Activated T-helper 1 cell treated with Interleukin-2 at 50 U/mL for 16 hours (primary cell): ENCODE results near the gene XIRP2.

Source experiments
- DNase-seq: peaks from one replicate; pipeline ENCODE4 v3.0.0-alpha.2; 2020; ENCODE audit warnings: low read depth

The XIRP2 gene, protein sequence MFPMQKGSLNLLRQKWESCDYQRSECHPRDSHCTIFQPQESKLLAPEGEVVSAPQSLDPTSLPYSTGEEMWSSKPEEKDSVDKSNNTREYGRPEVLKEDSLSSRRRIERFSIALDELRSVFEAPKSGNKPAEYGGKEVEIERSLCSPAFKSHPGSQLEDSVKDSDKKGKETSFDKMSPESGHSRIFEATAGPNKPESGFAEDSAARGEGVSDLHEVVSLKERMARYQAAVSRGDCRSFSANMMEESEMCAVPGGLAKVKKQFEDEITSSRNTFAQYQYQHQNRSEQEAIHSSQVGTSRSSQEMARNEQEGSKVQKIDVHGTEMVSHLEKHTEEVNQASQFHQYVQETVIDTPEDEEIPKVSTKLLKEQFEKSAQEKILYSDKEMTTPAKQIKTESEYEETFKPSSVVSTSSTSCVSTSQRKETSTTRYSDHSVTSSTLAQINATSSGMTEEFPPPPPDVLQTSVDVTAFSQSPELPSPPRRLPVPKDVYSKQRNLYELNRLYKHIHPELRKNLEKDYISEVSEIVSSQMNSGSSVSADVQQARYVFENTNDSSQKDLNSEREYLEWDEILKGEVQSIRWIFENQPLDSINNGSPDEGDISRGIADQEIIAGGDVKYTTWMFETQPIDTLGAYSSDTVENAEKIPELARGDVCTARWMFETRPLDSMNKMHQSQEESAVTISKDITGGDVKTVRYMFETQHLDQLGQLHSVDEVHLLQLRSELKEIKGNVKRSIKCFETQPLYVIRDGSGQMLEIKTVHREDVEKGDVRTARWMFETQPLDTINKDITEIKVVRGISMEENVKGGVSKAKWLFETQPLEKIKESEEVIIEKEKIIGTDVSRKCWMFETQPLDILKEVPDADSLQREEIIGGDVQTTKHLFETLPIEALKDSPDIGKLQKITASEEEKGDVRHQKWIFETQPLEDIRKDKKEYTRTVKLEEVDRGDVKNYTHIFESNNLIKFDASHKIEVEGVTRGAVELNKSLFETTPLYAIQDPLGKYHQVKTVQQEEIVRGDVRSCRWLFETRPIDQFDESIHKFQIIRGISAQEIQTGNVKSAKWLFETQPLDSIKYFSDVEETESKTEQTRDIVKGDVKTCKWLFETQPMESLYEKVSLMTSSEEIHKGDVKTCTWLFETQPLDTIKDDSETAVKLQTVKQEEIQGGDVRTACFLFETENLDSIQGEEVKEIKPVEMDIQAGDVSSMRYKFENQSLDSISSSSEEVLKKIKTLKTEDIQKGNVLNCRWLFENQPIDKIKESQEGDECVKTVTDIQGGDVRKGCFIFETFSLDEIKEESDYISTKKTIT (N-terminal part only)

DNA sequence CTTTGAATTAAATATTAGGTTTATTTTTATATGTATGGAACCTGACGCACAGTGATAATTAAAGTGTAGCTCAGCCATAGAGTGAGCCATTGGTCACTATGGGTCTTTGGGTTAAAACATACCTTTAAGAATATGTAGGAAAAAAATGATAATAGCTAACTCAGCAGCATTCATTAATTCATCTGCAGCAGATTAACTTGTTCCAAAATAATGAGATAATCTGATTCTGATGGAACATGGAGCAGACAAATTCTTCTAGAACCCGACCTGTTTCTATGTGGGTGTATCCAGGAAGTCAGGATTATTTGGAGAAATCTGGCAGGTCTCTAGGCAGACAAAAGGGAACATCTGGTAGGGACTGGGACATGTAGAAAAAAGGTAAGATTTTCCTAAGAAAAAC is at the start of gene XIRP2:
TSS of gene XIRP2 (plus strand) at position 301 of the 400 bp plus-strand sequence. CDS start 15,003 bp downstream, outside the sequence.
- no peak for DNase-seq

DNA sequence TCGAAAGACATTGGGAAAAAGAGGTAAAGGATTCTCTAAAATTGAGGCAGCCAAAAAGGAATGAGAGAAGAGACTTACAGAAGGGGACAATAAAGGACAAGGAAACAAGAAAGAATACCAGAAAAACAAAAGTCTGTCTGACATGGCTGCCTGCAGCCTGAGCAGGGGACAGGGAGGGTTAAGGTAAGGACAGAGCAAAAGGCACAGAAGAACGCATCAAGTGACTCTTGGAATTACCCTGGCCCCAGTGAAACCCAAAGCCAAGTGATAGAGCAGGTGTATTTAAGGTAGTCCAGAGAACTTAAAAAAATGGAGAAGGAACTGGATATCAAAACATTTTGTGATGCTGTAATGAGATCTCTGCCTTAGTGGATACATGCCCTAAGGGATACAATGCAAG is 47.1 kb upstream of the XIRP2 start:
- no peak for DNase-seq

DNA sequence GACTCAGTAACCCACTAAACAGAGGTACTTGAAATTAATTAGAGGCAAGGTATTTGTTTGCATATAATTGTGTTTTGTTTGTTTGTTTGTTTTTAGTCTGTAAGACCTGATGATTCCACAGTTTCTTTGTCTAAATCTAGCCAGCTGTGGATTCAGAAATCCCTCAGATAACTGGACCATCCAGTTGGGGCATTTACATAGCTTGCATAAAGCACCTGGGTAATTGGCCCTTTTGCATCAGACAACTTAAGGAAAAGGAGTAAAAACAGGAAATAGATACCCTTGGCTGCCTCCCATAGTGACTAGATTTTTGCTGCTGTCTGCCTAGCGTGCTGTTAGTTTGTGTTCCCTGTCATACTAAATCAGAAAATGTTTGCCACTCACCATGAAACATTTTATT is 46.6 kb upstream of the XIRP2 start:
- DNase-seq = no peak

DNA sequence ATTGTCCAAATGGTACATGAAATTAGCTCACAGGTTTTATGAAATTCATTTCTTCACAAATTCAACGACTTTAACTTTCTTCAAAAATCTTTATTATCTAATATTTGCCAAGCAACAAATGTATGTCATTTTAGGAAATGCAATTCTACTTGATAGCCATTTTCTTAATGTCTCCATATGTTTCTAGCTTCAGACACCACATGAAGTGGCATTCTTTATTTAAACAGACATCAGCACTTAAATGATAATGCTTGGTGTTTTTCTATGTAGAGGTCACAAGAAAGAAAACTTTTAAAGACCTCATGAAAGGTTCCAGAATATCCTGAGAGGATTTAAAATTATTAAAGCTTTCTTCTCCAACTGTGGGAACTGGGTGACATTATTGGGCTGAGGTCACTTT is 44.2 kb upstream of the XIRP2 start:
- no peak for DNase-seq

DNA sequence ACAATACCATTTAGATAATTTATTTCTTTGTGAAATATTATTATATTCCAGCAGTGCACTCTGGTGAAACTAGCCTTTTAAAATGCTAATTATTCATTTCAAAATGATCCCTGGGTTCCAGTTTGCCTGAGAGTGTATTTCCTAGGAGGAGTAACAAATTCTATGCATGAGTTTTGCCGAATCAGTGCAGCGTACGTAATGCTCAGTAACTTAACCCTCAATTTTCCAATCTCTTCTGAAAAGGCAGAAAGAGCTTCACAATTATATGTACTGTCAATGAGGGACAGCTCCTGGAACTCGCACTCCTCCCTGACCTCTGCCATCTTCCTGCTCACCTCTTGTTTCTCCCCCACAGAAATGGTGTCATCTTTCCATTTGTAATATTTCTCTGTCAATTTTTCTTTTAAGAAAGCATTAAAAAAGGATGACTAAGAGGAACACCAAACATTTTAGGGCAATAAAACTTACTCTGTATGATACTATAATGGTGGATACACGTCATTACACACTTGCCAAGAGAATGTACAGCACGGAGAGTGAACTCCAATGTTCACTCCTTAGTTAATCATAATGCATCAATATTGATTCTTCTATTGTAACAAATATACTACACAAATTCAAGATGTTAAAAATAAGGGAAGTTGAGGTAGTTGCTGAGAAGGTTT is 25.7 kb upstream of the XIRP2 start:
- no peak for DNase-seq

DNA sequence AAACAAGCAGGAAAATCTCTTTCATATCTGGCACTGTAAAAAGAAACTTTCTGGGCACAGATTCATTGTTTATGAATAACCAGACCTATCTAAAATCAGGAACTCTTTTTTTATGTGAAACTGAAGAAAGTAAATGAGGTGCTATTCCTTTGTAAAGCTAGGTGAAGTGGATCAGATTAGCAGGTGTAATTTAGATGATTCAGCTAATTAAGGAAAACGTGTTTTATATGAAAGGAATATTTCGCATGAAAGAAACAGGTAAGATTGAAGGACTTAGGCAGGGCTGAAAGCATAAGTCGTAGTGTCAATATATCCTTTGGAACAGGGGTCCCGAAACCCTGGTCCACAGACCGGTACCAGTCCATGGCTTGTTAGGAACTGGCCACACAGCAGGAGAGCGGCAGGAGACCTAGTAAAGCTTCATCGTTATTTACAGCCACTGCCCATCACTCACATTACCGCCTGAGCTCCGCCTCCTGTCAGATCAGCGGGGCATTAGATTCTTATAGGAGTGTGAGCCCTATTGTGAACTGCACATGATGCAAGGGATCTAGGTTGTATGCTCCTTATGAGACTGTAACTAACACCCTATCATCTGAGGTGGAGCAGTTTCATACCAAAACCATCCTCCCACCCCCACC is 20.3 kb upstream of the XIRP2 start:
- DNase-seq = no peak

DNA sequence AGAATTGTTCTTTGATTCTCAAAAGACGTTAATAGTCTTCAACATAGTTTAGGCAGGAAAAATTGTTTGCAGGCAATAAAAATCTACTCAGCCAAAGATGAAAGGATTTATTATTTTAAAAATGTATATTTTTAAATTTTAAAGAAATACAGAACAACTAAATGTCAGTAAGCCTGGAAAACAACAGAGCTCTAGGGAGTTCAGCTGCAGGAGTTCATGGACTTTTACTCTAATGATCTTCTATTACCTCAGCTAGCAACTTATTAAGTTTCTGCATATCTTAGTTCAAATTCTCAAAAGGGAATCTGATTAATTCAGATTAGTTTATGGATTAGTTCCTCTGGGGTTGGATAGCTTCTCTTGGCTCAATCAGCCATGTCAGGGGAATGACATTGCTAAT is 17.9 kb upstream of the XIRP2 start:
- DNase-seq = no peak

DNA sequence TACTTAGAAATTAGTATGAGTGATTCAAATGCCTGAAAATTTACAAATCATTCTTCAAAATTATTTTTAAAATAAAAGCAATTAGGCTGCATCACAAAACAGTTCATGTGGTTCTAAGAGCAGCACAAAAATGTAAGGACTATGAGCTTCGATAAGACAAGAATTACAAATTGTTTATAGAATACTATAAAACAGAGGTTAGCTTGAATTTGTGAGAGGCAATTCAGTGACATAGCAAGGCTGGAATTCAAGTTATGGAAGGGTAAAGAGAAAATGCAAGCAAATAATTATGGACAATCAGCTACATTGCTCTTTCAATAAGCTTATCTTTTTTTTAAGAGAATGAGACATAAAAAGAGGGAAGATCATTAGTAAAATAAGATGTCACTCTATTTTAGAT is 7.1 kb upstream of the XIRP2 start:
- no peak for DNase-seq

DNA sequence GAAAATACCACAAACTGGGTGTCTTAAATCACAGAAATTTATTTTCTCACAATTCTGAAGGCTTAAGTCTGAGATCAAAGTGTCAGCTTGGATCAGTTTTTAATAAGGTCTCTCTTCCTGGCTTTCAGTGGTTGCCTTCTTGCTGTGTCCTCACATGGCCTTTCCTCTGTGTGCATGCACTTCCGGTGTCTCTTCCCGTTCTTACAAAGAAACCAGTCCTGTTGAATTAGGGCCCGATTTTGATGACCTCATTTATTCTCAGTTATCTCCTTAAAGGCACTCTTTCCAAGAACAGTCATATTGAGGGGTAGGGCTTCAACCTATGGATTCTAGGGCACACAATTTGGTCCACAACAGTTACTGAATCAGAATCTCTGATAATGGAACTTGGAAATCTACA is 5.4 kb upstream of the XIRP2 start:
- DNase-seq = no peak

DNA sequence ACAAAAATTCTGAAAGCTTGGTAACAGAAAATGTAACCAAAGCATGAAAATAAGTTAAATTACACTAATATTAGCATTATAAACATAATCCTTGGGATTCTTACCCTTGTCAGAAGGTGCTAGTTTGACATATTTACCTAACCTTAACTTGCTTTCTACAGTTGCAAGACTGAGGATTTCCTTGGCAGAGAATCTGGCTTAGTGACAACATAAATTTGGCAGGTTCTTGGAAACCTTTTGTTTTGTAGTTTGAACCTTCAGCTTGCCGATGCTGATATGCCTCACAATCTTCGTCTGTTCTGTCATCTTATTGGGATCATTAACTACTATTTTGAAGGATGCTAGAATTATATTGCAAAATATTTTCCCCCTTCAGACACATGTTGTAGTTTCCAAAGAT is 3.4 kb downstream of the XIRP2 start:
- DNase-seq = no peak

DNA sequence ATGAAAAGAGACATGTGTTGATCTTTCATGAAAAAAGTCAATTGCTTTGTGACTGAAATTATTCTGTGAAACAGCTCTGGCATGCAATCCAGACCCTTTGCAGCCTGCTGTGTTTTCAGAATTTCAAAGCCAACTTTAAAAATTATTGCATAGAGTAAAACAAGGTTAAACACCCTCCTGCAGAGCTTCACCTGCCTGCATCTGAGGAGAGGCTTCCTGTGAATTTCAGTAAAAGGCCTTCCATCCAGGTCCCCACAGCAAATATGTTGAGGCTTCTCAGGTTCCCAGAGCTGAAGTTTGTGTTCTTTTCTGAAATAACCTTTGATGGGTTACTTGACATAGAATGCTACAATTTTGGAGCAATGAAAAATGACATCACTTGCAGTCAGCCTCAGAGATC is 4.1 kb downstream of the XIRP2 start:
- DNase-seq = no peak

DNA sequence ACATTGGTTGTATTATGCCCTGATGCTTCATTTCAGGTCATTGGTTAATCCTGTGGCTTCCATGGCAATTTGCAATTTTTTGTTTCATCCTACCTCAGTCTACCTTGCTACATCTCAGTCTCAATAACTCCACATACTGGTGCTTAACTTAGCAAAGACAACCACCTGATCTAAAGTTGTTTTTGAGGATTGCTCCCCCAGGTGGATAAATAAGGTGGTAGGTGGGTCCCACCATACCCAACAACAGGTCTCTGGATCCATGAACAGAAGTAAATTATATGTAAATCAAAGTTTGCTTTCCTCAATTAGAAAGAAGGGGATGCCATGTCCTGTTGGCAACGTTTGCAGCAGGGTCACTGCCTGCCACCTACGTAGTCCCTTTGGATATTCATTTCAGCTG is 7.0 kb downstream of the XIRP2 start:
- no peak for DNase-seq

DNA sequence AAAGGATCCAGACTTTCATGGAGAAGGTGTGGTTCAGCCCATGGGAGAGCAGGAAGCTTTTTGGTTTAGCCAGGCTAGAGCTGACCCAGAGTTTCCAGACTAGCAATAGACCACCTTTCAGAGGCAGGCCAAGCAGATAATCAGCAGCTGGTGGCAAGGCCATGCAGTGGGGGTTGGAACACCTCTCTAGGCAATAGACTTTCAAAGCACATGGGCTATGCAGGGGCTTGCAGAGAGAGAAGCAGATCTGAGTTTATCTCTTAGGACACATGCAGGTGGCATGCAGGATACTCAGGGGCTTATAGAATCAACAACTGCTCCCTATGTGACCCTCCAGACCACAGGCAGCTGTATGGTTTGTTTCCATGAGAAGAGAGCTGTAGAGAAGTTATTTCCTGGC is 9.4 kb downstream of the XIRP2 start:
- no peak for DNase-seq

DNA sequence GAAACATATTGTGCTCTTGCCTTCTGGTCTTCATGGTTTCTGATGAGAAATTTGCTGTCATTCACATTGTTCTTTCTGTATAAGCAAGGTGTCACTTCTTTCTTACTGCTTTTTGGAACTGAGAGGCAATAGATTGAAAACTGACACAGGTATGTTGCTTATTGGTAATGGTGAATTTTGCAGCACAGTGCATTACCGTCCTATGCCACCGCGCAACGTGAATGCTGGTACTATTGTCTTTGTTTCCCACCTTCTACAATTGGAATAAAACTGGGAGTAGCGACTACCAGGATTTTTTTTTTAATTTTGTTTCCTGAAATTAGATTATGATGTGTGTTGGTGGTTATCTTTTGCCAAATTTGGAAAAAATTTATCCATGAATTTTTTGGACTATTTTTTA is 11.4 kb downstream of the XIRP2 start:
- DNase-seq = no peak

DNA sequence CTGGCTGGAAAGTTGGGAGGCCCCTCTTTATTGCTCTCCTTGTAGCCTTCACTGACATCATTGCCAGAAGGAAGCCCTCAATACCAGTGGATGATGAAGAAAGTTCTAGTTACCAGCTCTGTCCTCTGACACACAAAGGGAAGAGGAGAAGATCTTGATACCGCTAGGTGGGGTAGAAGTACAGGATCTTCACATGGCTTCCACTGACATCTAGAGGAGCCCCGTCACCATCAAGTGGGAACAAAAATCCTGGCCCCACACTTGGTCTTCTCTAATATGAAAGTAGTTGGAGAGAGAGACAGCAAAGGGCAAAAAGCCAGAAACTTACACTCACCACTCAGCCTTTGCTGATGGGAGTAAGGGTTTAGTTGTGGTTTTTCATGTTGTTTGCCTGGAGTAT is 12.4 kb downstream of the XIRP2 start:
- DNase-seq = no peak

DNA sequence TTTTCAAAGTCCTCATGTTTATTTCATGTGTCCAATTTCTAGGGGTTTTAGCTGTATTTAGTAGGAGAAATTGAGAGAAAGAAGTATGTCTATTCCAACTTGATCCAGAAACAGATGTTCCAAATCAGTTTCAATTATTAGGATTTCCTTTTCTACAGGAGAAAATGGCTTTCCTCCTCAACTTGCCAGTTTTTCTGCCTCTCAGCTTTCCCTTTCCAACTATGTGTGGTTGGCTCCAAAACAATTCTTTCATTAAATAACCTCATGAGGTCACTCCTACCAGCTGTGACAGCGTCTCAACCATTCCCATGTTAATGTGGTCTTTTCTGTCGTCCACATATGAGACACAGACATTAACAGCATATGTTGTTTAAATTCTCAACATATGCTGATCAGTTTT is 13.1 kb downstream of the XIRP2 start:
- DNase-seq = no peak

DNA sequence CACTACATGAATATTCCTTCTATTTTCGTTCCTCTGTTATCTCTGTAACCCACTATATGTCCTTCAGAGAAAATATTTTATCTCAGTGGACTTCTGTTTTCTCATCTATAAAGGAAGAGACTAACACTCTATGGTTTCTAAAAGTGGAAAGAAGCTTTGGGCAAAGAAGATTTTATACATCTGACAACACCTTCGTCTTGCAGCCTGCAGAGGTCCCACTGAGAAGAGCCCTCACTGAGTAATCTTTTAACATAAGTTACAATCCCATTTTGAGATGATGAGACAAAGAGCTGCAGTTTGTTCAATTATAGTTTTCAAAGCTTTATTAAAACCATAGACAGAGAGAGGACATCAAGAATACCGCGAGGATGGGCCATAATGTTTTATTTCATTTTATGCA is 28.7 kb downstream of the XIRP2 start:
- no peak for DNase-seq

DNA sequence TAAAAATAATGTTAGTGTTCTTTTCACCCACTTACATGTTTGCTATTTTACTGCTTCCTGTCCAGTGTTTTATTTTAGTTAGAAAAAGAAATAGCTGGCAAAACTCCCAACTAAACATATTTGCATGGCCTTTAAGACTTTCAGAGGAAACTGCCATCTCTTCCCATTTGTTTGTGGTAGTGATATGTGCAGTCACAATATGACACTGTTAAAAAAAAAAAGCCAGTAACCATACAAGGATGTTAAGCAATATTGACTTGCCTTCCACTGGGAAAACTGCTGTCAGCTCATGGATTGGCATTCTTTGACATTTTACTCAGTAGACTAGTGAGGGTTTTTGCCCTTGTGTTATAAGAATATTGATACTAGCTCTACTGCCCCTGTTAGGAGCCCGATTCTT is 29.1 kb downstream of the XIRP2 start:
- no peak for DNase-seq

DNA sequence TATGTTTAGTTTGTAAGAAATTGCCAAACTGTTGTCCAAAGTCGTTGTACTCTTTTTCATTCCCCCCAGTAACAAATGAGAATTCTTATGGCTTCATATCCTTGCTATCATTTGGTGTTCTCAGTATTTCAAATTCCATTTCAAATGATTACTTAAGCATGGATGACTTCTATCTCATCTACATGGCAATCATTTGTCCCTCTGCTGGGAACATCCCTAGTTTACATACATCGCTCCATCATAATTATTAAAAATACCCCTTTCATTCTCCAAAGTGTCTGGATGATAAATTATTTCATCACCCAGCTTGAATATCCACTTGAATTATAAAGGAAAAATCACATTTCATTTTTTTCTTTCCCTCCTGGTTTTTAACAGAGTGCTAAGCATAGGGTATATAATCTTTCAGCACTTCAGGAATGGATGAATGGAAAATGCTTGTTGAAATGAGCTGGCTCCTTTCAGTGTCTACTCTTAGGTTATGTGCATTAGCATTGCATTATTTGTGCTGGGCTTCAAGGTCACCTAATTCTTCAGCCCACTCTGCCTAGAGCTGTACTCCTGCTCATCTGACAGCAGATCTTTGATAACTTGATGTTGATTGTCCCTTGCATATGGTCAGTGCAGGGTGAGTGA is 33.1 kb downstream of the XIRP2 start:
- no peak for DNase-seq

DNA sequence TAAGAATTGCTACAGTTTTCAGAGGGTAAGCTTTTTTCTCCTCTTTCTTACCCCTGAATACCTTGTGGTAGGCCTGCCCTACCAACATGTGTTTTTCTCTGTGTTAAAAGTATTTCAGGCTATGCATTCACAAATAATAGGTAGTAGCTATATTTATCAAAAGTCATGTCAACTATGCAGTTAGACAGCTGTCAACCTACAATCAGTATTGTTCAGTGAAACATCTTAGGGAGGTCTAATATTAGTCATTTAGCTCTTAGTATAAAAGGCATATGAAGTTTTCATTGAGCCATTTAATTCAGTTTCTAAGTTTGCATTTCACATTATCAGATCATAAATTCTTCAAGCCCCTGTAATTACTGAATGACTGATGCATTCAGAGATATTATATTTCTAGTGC is 36.7 kb downstream of the XIRP2 start:
- DNase-seq = no peak

DNA sequence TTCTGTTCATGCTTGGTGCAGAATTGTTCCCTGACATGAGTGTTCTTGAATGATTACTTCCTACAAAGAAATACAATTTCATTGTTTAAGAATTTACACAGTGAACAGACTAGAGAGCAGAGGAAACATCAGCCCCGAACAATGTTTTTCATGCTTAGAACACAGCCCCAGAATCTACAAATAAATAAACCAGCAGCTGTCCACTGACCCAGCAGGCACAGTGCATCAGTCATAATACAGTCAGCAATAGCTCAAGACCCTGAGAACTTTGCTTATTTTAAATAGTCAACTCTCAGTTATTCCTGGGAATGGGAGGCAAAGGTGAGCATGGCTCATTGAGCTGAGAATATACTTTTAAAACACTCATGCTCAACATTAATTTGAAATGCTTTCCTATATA is 38.4 kb downstream of the XIRP2 start:
- no peak for DNase-seq
